Transverse colon (tissue), 3 donors: ENCODE measurements around the gene HPX.

Source experiments
- CTCF ChIP-seq, 5 experiments: fragments of 200-600 bp in 3 of 5; fragments of 450-650 bp in 2 of 5; sonication (generic) in 3 of 5; IDR thresholded peaks; 1 replicate in 2 of 5; 2 replicates in 3 of 5; pipeline ENCODE4 v1.5.1; 2016 to 2017; ENCODE audit warnings: antibody characterized with exemption in 5 of 5, inconsistent platforms in 3 of 5, mild to moderate bottlenecking in 2 of 5, moderate library complexity in 1 of 5
- EP300 ChIP-seq: sonication (generic); formaldehyde crosslinking; IDR thresholded peaks from one replicate; pipeline ENCODE4 v1.6.1; 2017; ENCODE audit warnings: antibody characterized with exemption, low read depth

- no peak for TF ChIP-seq EP300
- no peak for TF ChIP-seq CTCF (IDR thresholded peaks at IDR 0.05)
Measured at GRCh38 chr11:6389905-6390717, 50.7 kb downstream of the HPX start, which contains the start of gene SMPD1.
